Measurements from ENCODE around the gene GBE1.

DNA sequence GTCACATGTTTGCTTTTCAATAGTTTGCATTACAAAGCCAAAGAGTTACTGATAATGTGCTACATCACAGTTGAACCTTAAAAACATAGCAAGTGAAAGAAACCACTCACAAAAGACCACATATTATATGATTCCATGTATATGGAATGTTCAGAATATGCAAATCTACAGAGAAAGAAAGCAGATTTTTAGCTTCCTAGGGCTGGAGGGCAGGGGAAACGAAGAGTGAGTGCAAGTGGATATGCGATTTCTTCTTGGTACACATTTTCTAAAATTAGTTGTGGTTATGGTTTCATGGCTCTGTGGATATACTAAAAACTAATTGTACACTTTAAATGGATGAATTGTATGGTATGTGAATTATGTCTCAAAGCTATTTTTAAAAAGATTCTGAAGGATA lies 4.0 kb upstream of the GBE1 start:
- TF ChIP-seq, protein P1, sequence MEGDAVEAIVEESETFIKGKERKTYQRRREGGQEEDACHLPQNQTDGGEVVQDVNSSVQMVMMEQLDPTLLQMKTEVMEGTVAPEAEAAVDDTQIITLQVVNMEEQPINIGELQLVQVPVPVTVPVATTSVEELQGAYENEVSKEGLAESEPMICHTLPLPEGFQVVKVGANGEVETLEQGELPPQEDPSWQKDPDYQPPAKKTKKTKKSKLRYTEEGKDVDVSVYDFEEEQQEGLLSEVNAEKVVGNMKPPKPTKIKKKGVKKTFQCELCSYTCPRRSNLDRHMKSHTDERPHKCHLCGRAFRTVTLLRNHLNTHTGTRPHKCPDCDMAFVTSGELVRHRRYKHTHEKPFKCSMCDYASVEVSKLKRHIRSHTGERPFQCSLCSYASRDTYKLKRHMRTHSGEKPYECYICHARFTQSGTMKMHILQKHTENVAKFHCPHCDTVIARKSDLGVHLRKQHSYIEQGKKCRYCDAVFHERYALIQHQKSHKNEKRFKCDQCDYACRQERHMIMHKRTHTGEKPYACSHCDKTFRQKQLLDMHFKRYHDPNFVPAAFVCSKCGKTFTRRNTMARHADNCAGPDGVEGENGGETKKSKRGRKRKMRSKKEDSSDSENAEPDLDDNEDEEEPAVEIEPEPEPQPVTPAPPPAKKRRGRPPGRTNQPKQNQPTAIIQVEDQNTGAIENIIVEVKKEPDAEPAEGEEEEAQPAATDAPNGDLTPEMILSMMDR (conservative IDR thresholded peaks at IDR 0.05; ENCODE audit: low read length) = no peak
- TF ChIP-seq EZH2phosphoT487 (IDR thresholded peaks at IDR 0.05; ENCODE audit: borderline replicate concordance) = no peak

Data from Loucy (cell line).